GM12878 (cell line): ENCODE data around the gene GNAO1. TPM values are rescaled to one million over a fixed set of nuclear protein-coding genes. Genes with fewer than 3 reads are reported as not detected.

Experiments used
- ATAC-seq: fragments of 200-7000 bp; cut with Tn5 transposase; 3 replicates; pipeline ENCODE4 v1.9.1; 2020; ENCODE audit warnings: mild to moderate bottlenecking, moderate library complexity
- BruUV-seq: library from RNA; stranded (reverse); fragments of 400-500 nt; replicated peaks from 2 replicates; lab custom pipeline; 2021; lab: Mats Ljungman, UMichigan
- CTCF ChIA-PET: fragments of 300-600 bp; sonication (Branson Sonifier 250); formaldehyde crosslinking; extraction: SDS; loops from one replicate; lab custom pipeline; 2021; ENCODE audit warnings: inconsistent platforms; lab: Yijun Ruan, JAX
- POLR2A ChIA-PET: fragments of 350-600 bp; formaldehyde crosslinking; extraction: SDS; loops from one replicate; lab custom pipeline; 2021; ENCODE audit warnings: inconsistent platforms; lab: Charles Lee
- RAD21 ChIA-PET: fragments of 300-600 bp; sonication (Branson Sonifier 250); formaldehyde crosslinking; loops from one replicate; lab custom pipeline; 2023; ENCODE audit warnings: antibody characterized with exemption; ENCODE audit not compliant: unreplicated experiment; lab: Charles Lee
- SMC1A ChIA-PET: fragments of 300-600 bp; sonication (Branson Sonifier 250); formaldehyde crosslinking; loops from one replicate; lab custom pipeline; 2023; ENCODE audit not compliant: unreplicated experiment, uncharacterized antibody; lab: Charles Lee
- DNase-seq: peaks from one replicate; pipeline ENCODE4 v3.0.0-alpha.2; 2011; ENCODE audit warnings: low read depth, low spot score
- FAIRE-seq: peaks from 3 replicates; lab custom pipeline; 2011; peaks lifted over from hg19 to GRCh38; lab: Jason Lieb, UNC
- H2AFZ ChIP-seq: 2 replicates; pipeline ENCODE4 v1.6.0; 2011; ENCODE audit warnings: low read depth, low read length, control low read depth; ENCODE audit not compliant: control insufficient read depth
- H3K27ac ChIP-seq: 2 replicates; pipeline ENCODE4 v1.5.1; 2011; ENCODE audit warnings: control low read depth; ENCODE audit not compliant: control insufficient read depth, insufficient read depth
- H3K27me3 ChIP-seq, 2 experiments: replicated peaks in 1 of 2; 2 replicates each; pipeline versions ENCODE4 v1.6.0 to v1.6.1; 2011; ENCODE audit warnings: low read length in 1 of 2; ENCODE audit not compliant: control insufficient read depth in 2 of 2, insufficient read depth in 2 of 2
- H3K36me3 ChIP-seq, 2 experiments: 2 replicates each; pipeline ENCODE4 v1.5.1; 2011; ENCODE audit warnings: low read length in 1 of 2; ENCODE audit not compliant: control insufficient read depth in 2 of 2, insufficient read depth in 2 of 2
- H3K4me1 ChIP-seq: 2 replicates; pipeline ENCODE4 v1.6.1; 2011; ENCODE audit warnings: mild to moderate bottlenecking, low read length, moderate library complexity, mixed read lengths; ENCODE audit not compliant: control insufficient read depth, insufficient read depth
- H3K4me2 ChIP-seq: 2 replicates; pipeline ENCODE4 v1.6.0; 2011; ENCODE audit warnings: control low read depth; ENCODE audit not compliant: control insufficient read depth, insufficient read depth
- H3K4me3 ChIP-seq: fragments of 200-600 bp; sonication (generic); 2 replicates; pipeline ENCODE4 v1.5.1; 2016
- H3K79me2 ChIP-seq: 2 replicates; pipeline ENCODE4 v1.6.0; 2011; ENCODE audit warnings: low read length; ENCODE audit not compliant: control insufficient read depth, insufficient read depth
- H3K9ac ChIP-seq: 2 replicates; pipeline ENCODE4 v1.8.0; 2011; ENCODE audit warnings: low read length, control low read depth, mixed read lengths; ENCODE audit not compliant: control insufficient read depth, insufficient read depth
- H3K9me3 ChIP-seq: replicated peaks from 3 replicates; pipeline ENCODE4 v1.5.1; 2011; ENCODE audit warnings: mild to moderate bottlenecking, low read length; ENCODE audit not compliant: control insufficient read depth, insufficient read depth
- H4K20me1 ChIP-seq: 2 replicates; pipeline ENCODE4 v1.6.0; 2011; ENCODE audit not compliant: control insufficient read depth, insufficient read depth
- LARP7 ChIP-seq: fragments of 450-650 bp; IDR thresholded peaks from 2 replicates; pipeline ENCODE4 v1.6.1; 2017; ENCODE audit warnings: mild to moderate bottlenecking
- RAD21 ChIP-seq: IDR thresholded peaks from 2 replicates; pipeline ENCODE4 v1.6.1; 2011; ENCODE audit warnings: mild to moderate bottlenecking, low read depth, low read length, moderate library complexity; ENCODE audit not compliant: insufficient read depth
- YY1 ChIP-seq: IDR thresholded peaks from 2 replicates; pipeline ENCODE4 v1.6.1; 2011; ENCODE audit warnings: low read depth, mild to moderate bottlenecking, low read length
- WGBS: methylation state at CpG from one replicate; pipeline ENCODE4 v1.1.6; 2016; ENCODE audit warnings: low lambda C conversion rate; ENCODE audit not compliant: insufficient replicate concordance, insufficient coverage; ENCODE audit errors: missing lambda C conversion rate; 5-methylcytosine and 5-hydroxymethylcytosine counted together
- in situ Hi-C: fragments of 300-500 bp; cut with MboI; formaldehyde crosslinking; loops from 9 replicates; pipeline ENCODE4 v1.14.3; 2018; ENCODE audit warnings: mixed read lengths
- intact Hi-C: fragments of 100-400 bp; cut with micrococcal nuclease; formaldehyde crosslinking; loops from one replicate; pipeline ENCODE4 v1.14.2; 2022; ENCODE audit not compliant: unreplicated experiment
- polyA plus RNA-seq, 11 experiments: library from polyadenylated mRNA; depleted of rRNA in 4 of 11; unstranded in 6 of 11; stranded (reverse) in 5 of 11; fragments of >200 nt; fragmentation: Nextera tagmentation in 4 of 11; fragmentation: Illumina TruSeq in 1 of 11; extraction: Ambion mirVana in 4 of 11; extraction: Trizol in 1 of 11; gene quantifications; 1 replicate in 1 of 11; 2 replicates in 10 of 11; pipeline versions ENCODE4 v1.2.1 to v1.2.3, GENCODE V29; 2011 to 2016; ENCODE audit warnings: inconsistent platforms in 2 of 11, missing spikeins in 2 of 11, low read depth in 1 of 11
- total RNA-seq, 4 experiments: library from RNA; depleted of rRNA in 3 of 4; stranded (reverse); fragments of >200 nt in 3 of 4; fragmentation: Illumina TruSeq in 1 of 4; extraction: Trizol in 1 of 4; gene quantifications; 2 replicates each; pipeline versions ENCODE4 v1.2.1 to v1.2.3, GENCODE V29; 2013 to 2021
- TF ChIP-seq, protein P1 (sequence below): fragments of 150-350 bp; IDR thresholded peaks from 2 replicates; pipeline ENCODE4 v1.6.1; 2016; ENCODE audit warnings: low read depth, low read length
- TF ChIP-seq, protein P2 (sequence below), 3 experiments: IDR thresholded peaks in 2 of 3; conservative IDR thresholded peaks in 1 of 3; 2 replicates each; pipeline ENCODE4 v1.5.1; 2011; ENCODE audit warnings: low read depth in 3 of 3, low read length in 3 of 3, mild to moderate bottlenecking in 3 of 3, control low read depth in 2 of 3, moderate library complexity in 2 of 3, inconsistent platforms in 1 of 3, mixed read lengths in 1 of 3; ENCODE audit not compliant: control insufficient read depth in 2 of 3, insufficient read depth in 1 of 3; ENCODE audit errors: extremely low read depth in 1 of 3

The GNAO1 gene
- total and polyA plus RNA-seq, 10 of the 15 experiments (the other 5 are each of a cell fraction or from before 2014, with no cell fraction given): 0.05 to 0.28 (median 0.14) TPM; not detected in 6

DNA sequence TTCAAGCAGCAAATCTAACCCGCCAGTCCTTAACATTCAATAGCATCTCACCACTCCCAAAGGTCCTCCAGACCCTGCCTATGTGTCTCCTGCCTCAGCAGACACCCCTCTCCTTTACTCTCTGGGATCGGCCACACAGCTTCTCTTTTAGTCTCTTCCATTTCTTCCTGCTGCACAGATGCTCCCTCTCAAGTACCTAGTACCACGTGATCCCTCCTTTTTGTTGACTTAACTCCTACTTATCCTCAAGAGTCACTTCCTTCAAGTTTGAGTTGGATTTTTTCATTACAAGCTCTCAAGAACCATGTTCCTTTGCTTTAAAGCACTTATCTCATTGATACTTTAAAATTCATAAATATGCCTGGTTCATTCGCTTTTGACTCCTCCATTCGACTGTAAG is 209.2 kb downstream of the GNAO1 start:
- no peak overlapping the region for H3K4me2 ChIP-seq
- ChIA-PET SMC1A (interaction anchor here (1.6 kb wide), 1 partner anchor 10 kb away, joined by 3 read pairs; no protein-coding TSS in a partner anchor), RAD21 (interaction anchor here (0.7 kb wide), 1 partner anchor 489 kb away, joined by 5 read pairs; no protein-coding TSS in a partner anchor), CTCF (interaction anchor here (1.4 kb wide), 1 partner anchor 9 kb away, joined by 5 read pairs; no protein-coding TSS in a partner anchor), POLR2A (interaction anchor here (1.3 kb wide), 1 partner anchor 13 kb away, joined by 4 read pairs; no protein-coding TSS in a partner anchor)
- no peak overlapping the region for H3K27ac ChIP-seq
- no peaks in the 10 kb centered on the region for H3K27me3 ChIP-seq
- H2AFZ ChIP-seq: no peak overlapping the region
- in situ Hi-C loops: no loop called here
- DNase-seq (no peak), FAIRE-seq (no peak), ATAC-seq (no peak)
- no peak overlapping the region for H3K9ac ChIP-seq
- H4K20me1 ChIP-seq: no peaks in the 10 kb centered on the region
- no peaks in the 10 kb centered on the region for H3K9me3 ChIP-seq
- intact Hi-C loops: no loop called here
- TF ChIP-seq, protein P1, sequence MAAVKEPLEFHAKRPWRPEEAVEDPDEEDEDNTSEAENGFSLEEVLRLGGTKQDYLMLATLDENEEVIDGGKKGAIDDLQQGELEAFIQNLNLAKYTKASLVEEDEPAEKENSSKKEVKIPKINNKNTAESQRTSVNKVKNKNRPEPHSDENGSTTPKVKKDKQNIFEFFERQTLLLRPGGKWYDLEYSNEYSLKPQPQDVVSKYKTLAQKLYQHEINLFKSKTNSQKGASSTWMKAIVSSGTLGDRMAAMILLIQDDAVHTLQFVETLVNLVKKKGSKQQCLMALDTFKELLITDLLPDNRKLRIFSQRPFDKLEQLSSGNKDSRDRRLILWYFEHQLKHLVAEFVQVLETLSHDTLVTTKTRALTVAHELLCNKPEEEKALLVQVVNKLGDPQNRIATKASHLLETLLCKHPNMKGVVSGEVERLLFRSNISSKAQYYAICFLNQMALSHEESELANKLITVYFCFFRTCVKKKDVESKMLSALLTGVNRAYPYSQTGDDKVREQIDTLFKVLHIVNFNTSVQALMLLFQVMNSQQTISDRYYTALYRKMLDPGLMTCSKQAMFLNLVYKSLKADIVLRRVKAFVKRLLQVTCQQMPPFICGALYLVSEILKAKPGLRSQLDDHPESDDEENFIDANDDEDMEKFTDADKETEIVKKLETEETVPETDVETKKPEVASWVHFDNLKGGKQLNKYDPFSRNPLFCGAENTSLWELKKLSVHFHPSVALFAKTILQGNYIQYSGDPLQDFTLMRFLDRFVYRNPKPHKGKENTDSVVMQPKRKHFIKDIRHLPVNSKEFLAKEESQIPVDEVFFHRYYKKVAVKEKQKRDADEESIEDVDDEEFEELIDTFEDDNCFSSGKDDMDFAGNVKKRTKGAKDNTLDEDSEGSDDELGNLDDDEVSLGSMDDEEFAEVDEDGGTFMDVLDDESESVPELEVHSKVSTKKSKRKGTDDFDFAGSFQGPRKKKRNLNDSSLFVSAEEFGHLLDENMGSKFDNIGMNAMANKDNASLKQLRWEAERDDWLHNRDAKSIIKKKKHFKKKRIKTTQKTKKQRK: no peak
- no peak overlapping the region for H3K4me3 ChIP-seq
- WGBS: 79% methylated on average over 5 of the region's 5 CpGs
- H3K79me2 ChIP-seq: no peaks in the 10 kb centered on the region
- H3K4me1 ChIP-seq: no peaks in the 10 kb centered on the region
- BruUV-seq: TSS peak; percentile 52
- H3K36me3 ChIP-seq: peaks cover 10 to 30% of the 10 kb centered on the region in 2 experiments

DNA sequence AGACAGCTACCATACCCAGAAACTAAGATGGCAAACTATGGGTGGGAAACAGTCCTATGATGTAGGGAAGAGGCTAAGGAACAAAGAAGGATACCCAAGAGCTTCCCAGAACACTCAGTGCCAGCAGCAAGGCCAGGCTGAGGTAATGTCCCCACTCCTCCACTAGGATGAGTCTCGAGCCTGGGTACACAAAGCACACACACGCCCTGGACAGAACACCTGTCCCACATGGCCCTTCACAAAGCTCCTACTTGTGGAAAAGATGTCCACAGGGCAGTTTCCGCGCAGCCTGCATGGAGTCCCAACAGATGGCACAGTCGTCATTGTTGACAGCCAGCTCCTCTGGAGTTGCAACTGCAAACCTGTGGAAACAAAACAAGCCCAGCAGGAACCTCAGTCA is 210.2 kb downstream of the GNAO1 start:
- no peak for DNase-seq

More for the DNA sequence above, 210.2 kb downstream of the GNAO1 start:
- H2AFZ ChIP-seq: no peak overlapping the region
- intact Hi-C loops (no loop called here), in situ Hi-C loops (no loop called here)
- no TSS peak for BruUV-seq
- H3K79me2 ChIP-seq: no peaks in the 10 kb centered on the region
- H3K27me3 ChIP-seq: no peaks in the 10 kb centered on the region
- ATAC-seq (peak; percentile 88), FAIRE-seq (no peak)
- SMC1A ChIA-PET: interaction anchor here (0.8 kb wide), 1 partner anchor 21 kb away, joined by 3 read pairs; no protein-coding TSS in a partner anchor
- H3K36me3 ChIP-seq: peaks cover 10 to 30% of the 10 kb centered on the region in 2 experiments
- H3K9ac ChIP-seq: no peak overlapping the region
- H3K4me3 ChIP-seq: no peak overlapping the region
- TF ChIP-seq RAD21 (peak; percentile 36), YY1 (no peak), LARP7 (no peak)
- TF ChIP-seq, protein P2, sequence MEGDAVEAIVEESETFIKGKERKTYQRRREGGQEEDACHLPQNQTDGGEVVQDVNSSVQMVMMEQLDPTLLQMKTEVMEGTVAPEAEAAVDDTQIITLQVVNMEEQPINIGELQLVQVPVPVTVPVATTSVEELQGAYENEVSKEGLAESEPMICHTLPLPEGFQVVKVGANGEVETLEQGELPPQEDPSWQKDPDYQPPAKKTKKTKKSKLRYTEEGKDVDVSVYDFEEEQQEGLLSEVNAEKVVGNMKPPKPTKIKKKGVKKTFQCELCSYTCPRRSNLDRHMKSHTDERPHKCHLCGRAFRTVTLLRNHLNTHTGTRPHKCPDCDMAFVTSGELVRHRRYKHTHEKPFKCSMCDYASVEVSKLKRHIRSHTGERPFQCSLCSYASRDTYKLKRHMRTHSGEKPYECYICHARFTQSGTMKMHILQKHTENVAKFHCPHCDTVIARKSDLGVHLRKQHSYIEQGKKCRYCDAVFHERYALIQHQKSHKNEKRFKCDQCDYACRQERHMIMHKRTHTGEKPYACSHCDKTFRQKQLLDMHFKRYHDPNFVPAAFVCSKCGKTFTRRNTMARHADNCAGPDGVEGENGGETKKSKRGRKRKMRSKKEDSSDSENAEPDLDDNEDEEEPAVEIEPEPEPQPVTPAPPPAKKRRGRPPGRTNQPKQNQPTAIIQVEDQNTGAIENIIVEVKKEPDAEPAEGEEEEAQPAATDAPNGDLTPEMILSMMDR (IDR thresholded peaks at IDR 0.05 in 2 of 3, conservative IDR thresholded peaks at IDR 0.05 in 1 of 3; ENCODE audit: control insufficient read depth in 2 of 3, extremely low read depth in 1 of 3, insufficient read depth in 1 of 3, low read depth in 3 of 3, low read length in 3 of 3): peak; percentile 29 to 45 (median 42); a peak in 5 of 6 replicates
- POLR2A ChIA-PET: interaction anchor here (0.6 kb wide), 1 partner anchor 51 kb away, joined by 6 read pairs; no protein-coding TSS in a partner anchor
- H3K27ac ChIP-seq: no peak overlapping the region
- RAD21 ChIA-PET: interaction anchor here (0.9 kb wide), 2 partner anchors 50 to 300 kb away, joined by 3 read pairs; partner anchors contain the start of genes NUDT21 and OGFOD1
- H4K20me1 ChIP-seq: no peaks in the 10 kb centered on the region
- 66% methylated on average over 5 of the region's 5 CpGs for WGBS
- no peaks in the 10 kb centered on the region for H3K4me1 ChIP-seq
- CTCF ChIA-PET: interaction anchor here (0.5 to 1.5 kb wide), 5 partner anchors 8 to 300 kb away, joined by 3 to 5 read pairs (median 3); partner anchors contain the start of genes NUDT21 and OGFOD1
- H3K9me3 ChIP-seq: no peaks in the 10 kb centered on the region
- no peak overlapping the region for H3K4me2 ChIP-seq
